GM23248 (cell line): ENCODE results near the gene CCNG1.

ENCODE experiments used
- EZH2 ChIP-seq: fragments of 200-600 bp; sonication (generic); IDR thresholded peaks from 2 replicates; pipeline ENCODE4 v1.6.1; 2018; ENCODE audit warnings: antibody characterized with exemption, mild to moderate bottlenecking; ENCODE audit not compliant: insufficient read depth, poor library complexity, severe bottlenecking
- EZH2phosphoT487 ChIP-seq: fragments of 200-600 bp; sonication (generic); IDR thresholded peaks from 2 replicates; pipeline ENCODE4 v1.6.1; 2018; ENCODE audit warnings: antibody characterized with exemption, moderate library complexity, mild to moderate bottlenecking, low read depth; ENCODE audit not compliant: insufficient read depth

DNA sequence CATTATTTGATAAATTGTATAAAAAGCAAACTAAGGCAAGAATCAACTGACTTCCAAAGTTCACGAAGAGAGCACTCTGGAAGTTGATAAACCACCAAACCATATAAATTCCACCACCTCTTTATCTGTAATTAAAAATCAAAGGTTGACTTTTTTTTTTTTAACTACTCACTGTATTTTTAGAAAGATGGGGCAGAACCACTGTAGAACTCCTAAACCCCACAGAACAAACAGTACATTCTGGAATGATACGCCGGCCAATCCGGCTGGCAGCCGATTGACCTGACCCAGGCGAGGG is 435 bp upstream of the CCNG1 start:
- TF ChIP-seq EZH2 (no peak), EZH2phosphoT487 (no peak)
